ENCODE data around the gene RXFP4. TPM values are rescaled to one million over a fixed set of nuclear protein-coding genes. Genes with fewer than 3 reads are reported as not detected.
A peak's percentile ranks its signal among the peaks of the same experiment; 100 is the strongest.

Gene RXFP4
- total RNA-seq, 4 donors from 2014 or later = 0.80 to 11.6 (median 2.5) TPM

DNA sequence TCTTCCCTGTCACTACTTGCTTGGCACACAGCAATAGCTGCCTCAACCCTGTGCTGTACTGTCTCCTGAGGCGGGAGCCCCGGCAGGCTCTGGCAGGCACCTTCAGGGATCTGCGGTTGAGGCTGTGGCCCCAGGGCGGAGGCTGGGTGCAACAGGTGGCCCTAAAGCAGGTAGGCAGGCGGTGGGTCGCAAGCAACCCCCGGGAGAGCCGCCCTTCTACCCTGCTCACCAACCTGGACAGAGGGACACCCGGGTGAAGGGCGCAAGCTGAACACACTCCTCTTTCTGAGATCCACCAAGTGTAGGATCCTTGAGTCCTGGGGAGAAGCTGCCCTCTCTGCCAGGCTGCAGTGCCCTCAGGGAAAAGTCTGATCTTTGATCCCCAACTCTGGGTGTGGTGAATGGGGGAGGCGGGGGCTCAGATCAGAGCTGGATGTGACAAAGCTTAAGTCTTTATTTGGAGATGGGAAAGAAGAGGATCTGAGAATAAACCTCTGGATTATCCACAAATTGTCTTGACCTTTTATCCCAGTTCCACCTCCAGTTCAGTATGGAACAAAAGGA lies 1.2 kb downstream of the RXFP4 start:
- Histone ChIP-seq H3K4me3 (peak overlapping the region in 3 of 4 donors; percentile 20 to 36 (median 32)), H3K27me3 (no peaks in the 10 kb centered on the region), H3K36me3 (peaks cover 0 to 11% (median 5%) of the 10 kb centered on the region in 4 donors), H3K9me3 (no peaks in the 10 kb centered on the region), H3K4me1 (peaks cover 40 to 87% (median 69%) of the 10 kb centered on the region in 4 donors), H3K27ac (peak overlapping the region; percentile 89 to 92 (median 90))
- DNase-seq = peak; percentile 78
- TF ChIP-seq EP300 (IDR thresholded peaks at IDR 0.05; ENCODE audit: low read depth) (no peak), POLR2A (IDR thresholded peaks at IDR 0.05) (peak; percentile 67), POLR2AphosphoS5 (IDR thresholded peaks at IDR 0.05) (peak; percentile 66 to 77 (median 69))
- TF ChIP-seq, protein P1, sequence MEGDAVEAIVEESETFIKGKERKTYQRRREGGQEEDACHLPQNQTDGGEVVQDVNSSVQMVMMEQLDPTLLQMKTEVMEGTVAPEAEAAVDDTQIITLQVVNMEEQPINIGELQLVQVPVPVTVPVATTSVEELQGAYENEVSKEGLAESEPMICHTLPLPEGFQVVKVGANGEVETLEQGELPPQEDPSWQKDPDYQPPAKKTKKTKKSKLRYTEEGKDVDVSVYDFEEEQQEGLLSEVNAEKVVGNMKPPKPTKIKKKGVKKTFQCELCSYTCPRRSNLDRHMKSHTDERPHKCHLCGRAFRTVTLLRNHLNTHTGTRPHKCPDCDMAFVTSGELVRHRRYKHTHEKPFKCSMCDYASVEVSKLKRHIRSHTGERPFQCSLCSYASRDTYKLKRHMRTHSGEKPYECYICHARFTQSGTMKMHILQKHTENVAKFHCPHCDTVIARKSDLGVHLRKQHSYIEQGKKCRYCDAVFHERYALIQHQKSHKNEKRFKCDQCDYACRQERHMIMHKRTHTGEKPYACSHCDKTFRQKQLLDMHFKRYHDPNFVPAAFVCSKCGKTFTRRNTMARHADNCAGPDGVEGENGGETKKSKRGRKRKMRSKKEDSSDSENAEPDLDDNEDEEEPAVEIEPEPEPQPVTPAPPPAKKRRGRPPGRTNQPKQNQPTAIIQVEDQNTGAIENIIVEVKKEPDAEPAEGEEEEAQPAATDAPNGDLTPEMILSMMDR (IDR thresholded peaks at IDR 0.05) = no peak
- in situ Hi-C loops (cut with MboI; ENCODE audit: low pct_ligation_motif_present in 1 of 4, low pct_unique_long_range_greater_than_20kb in 1 of 4, low sequenced_read_pairs in 3 of 4) = no loop called here
- intact Hi-C loops (cut with DNase I; ENCODE audit: low total_unique reads) = no loop called here
- WGBS, 2 donors (ENCODE audit: low coverage in 1 of 2) = 50% methylated on average over 11 of the region's 11 CpGs; no CpG with 5 or more reads in 1 of the 2 donors

DNA sequence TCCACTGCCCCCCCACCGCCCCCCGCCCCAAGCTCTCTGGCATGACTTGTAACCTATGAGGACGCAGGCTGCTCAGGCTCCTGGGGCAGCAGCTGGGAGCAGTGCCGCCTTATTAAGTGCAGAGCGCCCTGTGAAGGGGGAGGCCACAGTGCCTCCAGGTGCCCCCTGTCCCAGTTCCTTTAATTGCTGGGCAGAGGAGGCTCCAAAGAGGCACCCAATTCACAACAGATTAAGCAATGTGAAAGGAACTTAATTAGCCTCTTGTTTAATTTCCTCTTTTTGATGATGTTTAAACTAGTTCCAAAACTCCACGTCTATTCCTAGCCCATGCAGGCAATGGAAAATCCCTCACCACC lies 3.0 kb downstream of the RXFP4 start:
- peaks cover 0 to 27% (median 13%) of the 10 kb centered on the region in 4 donors for H3K36me3 ChIP-seq
- WGBS, 2 donors (ENCODE audit: low coverage in 1 of 2) = 0 to 7% methylated on average over 1 to 6 of the region's 6 CpGs
- H3K4me1 ChIP-seq = peaks cover 40 to 79% (median 67%) of the 10 kb centered on the region in 4 donors
- H3K9me3 ChIP-seq = no peaks in the 10 kb centered on the region
- DNase-seq = no peak
- TF ChIP-seq, protein P1 (IDR thresholded peaks at IDR 0.05) = no peak
- TF ChIP-seq POLR2A (IDR thresholded peaks at IDR 0.05) = no peak
- no peak for TF ChIP-seq EP300 (IDR thresholded peaks at IDR 0.05; ENCODE audit: low read depth)
- no peak for TF ChIP-seq POLR2AphosphoS5 (IDR thresholded peaks at IDR 0.05)
- H3K4me3 ChIP-seq = no peak overlapping the region
- intact Hi-C loops (cut with DNase I; ENCODE audit: low total_unique reads) = no loop called here
- in situ Hi-C loops (cut with MboI; ENCODE audit: low pct_ligation_motif_present in 1 of 4, low pct_unique_long_range_greater_than_20kb in 1 of 4, low sequenced_read_pairs in 3 of 4) = no loop called here
- no peaks in the 10 kb centered on the region for H3K27me3 ChIP-seq
- peak overlapping the region; percentile 89 to 92 (median 90) for H3K27ac ChIP-seq

DNA sequence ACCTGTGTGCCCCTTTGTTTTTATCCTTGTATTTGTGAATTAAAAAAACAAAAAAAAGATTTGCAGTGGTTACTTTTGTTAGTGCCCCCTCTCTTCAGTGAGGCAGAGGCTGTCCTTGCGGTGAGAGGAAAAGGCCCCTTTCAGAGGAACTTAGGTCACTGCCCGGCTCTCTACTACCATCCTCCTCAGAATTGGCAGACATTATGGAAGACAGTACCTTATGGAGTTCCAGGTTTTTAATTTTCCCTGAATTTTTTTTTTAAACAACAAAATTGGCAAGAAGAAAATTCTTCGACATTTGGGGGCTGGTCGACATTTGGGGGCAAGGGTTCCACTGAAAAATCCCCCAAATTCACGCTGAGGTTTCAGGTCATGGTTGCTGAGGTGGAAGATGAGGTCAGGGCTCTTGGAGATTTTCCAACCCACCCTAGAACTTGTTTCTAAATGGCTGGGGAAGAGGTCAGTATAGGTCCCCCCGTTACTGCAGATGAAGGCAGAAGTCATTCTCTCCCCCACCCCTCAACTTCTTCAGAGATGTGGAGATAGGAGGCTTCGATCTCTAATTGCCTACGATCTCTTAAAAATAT lies 5.3 kb downstream of the RXFP4 start:
- DNase-seq = no peak
- Histone ChIP-seq H3K4me3 (no peak overlapping the region), H3K36me3 (peaks cover 0 to 50% (median 24%) of the 10 kb centered on the region in 4 donors), H3K9me3 (no peaks in the 10 kb centered on the region), H3K4me1 (peaks cover 34 to 56% (median 47%) of the 10 kb centered on the region in 4 donors), H3K27ac (peak overlapping the region; percentile 89 to 92 (median 90)), H3K27me3 (no peaks in the 10 kb centered on the region)
- intact Hi-C loops (cut with DNase I; ENCODE audit: low total_unique reads) = no loop called here
- TF ChIP-seq, protein P1 (IDR thresholded peaks at IDR 0.05) = no peak
- TF ChIP-seq EP300 (IDR thresholded peaks at IDR 0.05; ENCODE audit: low read depth) (no peak), POLR2A (IDR thresholded peaks at IDR 0.05) (no peak), POLR2AphosphoS5 (IDR thresholded peaks at IDR 0.05) (no peak)
- 75% methylated on average over 7 to 8 of the region's 8 CpGs for WGBS, 2 donors (ENCODE audit: low coverage in 1 of 2)
- in situ Hi-C loops (cut with MboI; ENCODE audit: low pct_ligation_motif_present in 1 of 4, low pct_unique_long_range_greater_than_20kb in 1 of 4, low sequenced_read_pairs in 3 of 4) = no loop called here

DNA sequence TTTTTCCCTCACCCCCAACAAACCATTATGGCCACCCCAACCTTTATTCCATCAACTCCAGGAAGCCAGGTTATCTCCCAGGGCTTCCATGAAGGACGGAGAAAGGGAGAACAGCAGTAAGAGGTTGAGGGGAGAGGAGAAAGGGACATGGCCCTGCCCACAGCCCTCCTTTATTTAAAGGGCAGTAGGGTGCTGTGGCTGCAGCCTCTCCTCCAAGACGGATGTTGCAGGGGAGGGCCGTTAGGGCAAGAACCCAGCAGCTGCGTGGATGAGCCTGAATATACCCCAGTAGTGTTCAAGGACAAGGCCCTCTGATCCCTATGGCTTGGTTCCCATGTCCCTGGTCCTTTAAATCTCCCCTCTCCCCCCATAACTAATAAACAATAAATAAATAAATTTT lies 5.9 kb downstream of the RXFP4 start:
- Histone ChIP-seq H3K27me3 (no peaks in the 10 kb centered on the region), H3K4me3 (no peak overlapping the region), H3K36me3 (peaks cover 0 to 56% (median 27%) of the 10 kb centered on the region in 4 donors), H3K4me1 (peaks cover 30 to 50% (median 42%) of the 10 kb centered on the region in 4 donors), H3K27ac (peak overlapping the region in 2 of 4 donors; percentile 18 to 92), H3K9me3 (no peaks in the 10 kb centered on the region)
- intact Hi-C loops (cut with DNase I; ENCODE audit: low total_unique reads) = no loop called here
- 75 to 83% methylated on average over 2 to 4 of the region's 4 CpGs for WGBS, 2 donors (ENCODE audit: low coverage in 1 of 2)
- no peak for DNase-seq
- in situ Hi-C loops (cut with MboI; ENCODE audit: low pct_ligation_motif_present in 1 of 4, low pct_unique_long_range_greater_than_20kb in 1 of 4, low sequenced_read_pairs in 3 of 4) = no loop called here
- TF ChIP-seq POLR2A (IDR thresholded peaks at IDR 0.05) = no peak
- TF ChIP-seq POLR2AphosphoS5 (IDR thresholded peaks at IDR 0.05) = no peak
- TF ChIP-seq, protein P1 (IDR thresholded peaks at IDR 0.05) = no peak
- TF ChIP-seq EP300 (IDR thresholded peaks at IDR 0.05; ENCODE audit: low read depth) = no peak

Data from transverse colon (tissue), 4 donors.